ENCODE data around the gene GAD1.

GRCh38 chr2:170886386-170886785 is 69.7 kb downstream of the GAD1 start:
- TF ChIP-seq CTCF (IDR thresholded peaks at IDR 0.05; ENCODE audit: poor library complexity, severe bottlenecking) = no peak
- no peak for TF ChIP-seq POLR2AphosphoS5 (IDR thresholded peaks at IDR 0.05)
- no peak for TF ChIP-seq SMC3 (conservative IDR thresholded peaks at IDR 0.05; ENCODE audit: poor library complexity)
